ENCODE results near the gene MARCHF4. TPM values are rescaled to one million over a fixed set of nuclear protein-coding genes. Genes with fewer than 3 reads are reported as not detected.

MARCHF4 gene
- total and polyA plus RNA-seq, 9 of the 15 experiments (the other 6 are each of a cell fraction or from before 2014, with no cell fraction given) = 0.05 TPM; not detected in 8

GRCh38 chr2:216350214-216350791 is 22.0 kb downstream of the MARCHF4 start:
- no peaks in the 10 kb centered on the region for H3K36me3 ChIP-seq (ENCODE audit: control insufficient read depth, insufficient read depth, low read length)
- H3K27me3 ChIP-seq (ENCODE audit: control insufficient read depth in 2 of 2, insufficient read depth in 2 of 2, low read length in 2 of 2) = peaks cover 0 to 2% of the 10 kb centered on the region in 2 experiments; a peak in 2 of 5 replicates
- H3K9me3 ChIP-seq (replicated peaks; ENCODE audit: control insufficient read depth, insufficient read depth, low read depth, low read length) = no peaks in the 10 kb centered on the region
- in situ Hi-C loops (cut with MboI) (no loop called here), intact Hi-C loops (cut with micrococcal nuclease) (no loop called here)
- CTCF ChIA-PET (ENCODE audit: low intra/inter-chr PET ratio) = no interaction called here
- no peak overlapping the region for H2AFZ ChIP-seq (ENCODE audit: low read depth, low read length)
- H3K4me3 ChIP-seq = no peak overlapping the region
- H3K79me2 ChIP-seq (ENCODE audit: control insufficient read depth, insufficient read depth, low read length) = no peaks in the 10 kb centered on the region
- DNase-seq (ENCODE audit: extremely low read depth in 1 of 4, low spot score in 3 of 4) (peak in 3 of 4 experiments; percentile 12 to 17 (median 16)), FAIRE-seq (no peak), ATAC-seq (peak; percentile 47; the same call in 1 of the 3 replicates)
- no peak overlapping the region for H3K27ac ChIP-seq (ENCODE audit: extremely low read depth, low read depth, low read length)
- H3K4me1 ChIP-seq (replicated peaks in 1 of 2; ENCODE audit: control insufficient read depth in 2 of 2, insufficient read depth in 2 of 2, low read length in 2 of 2) = peaks cover 0 to 13% of the 10 kb centered on the region in 2 experiments; a peak in 3 of 5 replicates
- BruUV-seq (replicated peaks) = no TSS peak
- 6% methylated on average over 2 of the region's 3 CpGs for WGBS (ENCODE audit: insufficient coverage, low coverage, missing lambda C conversion rate)
- no peak overlapping the region for H3K9ac ChIP-seq (ENCODE audit: insufficient read depth in 1 of 2, low read depth in 2 of 2, low read length in 2 of 2)
- POLR2A ChIA-PET = no interaction called here
- H3K9me1 ChIP-seq (ENCODE audit: control insufficient read depth, insufficient read depth, low read length) = no peaks in the 10 kb centered on the region
- no peak overlapping the region for H3K4me2 ChIP-seq (ENCODE audit: insufficient read depth, low read length)
- no peaks in the 10 kb centered on the region for H4K20me1 ChIP-seq (replicated peaks; ENCODE audit: control insufficient read depth, insufficient read depth, low read length)
- TF ChIP-seq JUND (IDR thresholded peaks at IDR 0.05; ENCODE audit: borderline replicate concordance, low read depth, low read length) (peak; percentile 39; the same call in 1 of the 2 replicates), JUND (tag; IDR thresholded peaks at IDR 0.05; ENCODE audit: borderline replicate concordance, low read depth, low read length) (no peak), CTBP1 (IDR thresholded peaks at IDR 0.05; ENCODE audit: borderline replicate concordance) (no peak), RCOR1 (IDR thresholded peaks at IDR 0.05; ENCODE audit: borderline replicate concordance in 1 of 2, low read depth in 2 of 2, low read length in 2 of 2) (no peak), FOXA1 (IDR thresholded peaks at IDR 0.05; ENCODE audit: borderline replicate concordance) (no peak), ZHX1 (conservative IDR thresholded peaks at IDR 0.05; ENCODE audit: low read length) (no peak), RBM22 (IDR thresholded peaks at IDR 0.05; ENCODE audit: low read depth, low read length, poor library complexity, severe bottlenecking) (no peak), SAFB (IDR thresholded peaks at IDR 0.05; ENCODE audit: borderline replicate concordance, low read depth, low read length) (no peak), ATF3 (IDR thresholded peaks at IDR 0.05) (peak; percentile 40; the same call in 1 of the 2 replicates), ATF3 (CRISPR knock-in tag; conservative IDR thresholded peaks at IDR 0.05) (no peak), FOSL1 (tag; conservative IDR thresholded peaks at IDR 0.05) (peak; percentile 66), TRIM28 (IDR thresholded peaks at IDR 0.05) (no peak), ZNF586 (CRISPR knock-in tag; conservative IDR thresholded peaks at IDR 0.05) (no peak), SNIP1 (IDR thresholded peaks at IDR 0.05; ENCODE audit: low read depth) (no peak), ZC3H8 (IDR thresholded peaks at IDR 0.05) (no peak)
- TF ChIP-seq, protein P1, sequence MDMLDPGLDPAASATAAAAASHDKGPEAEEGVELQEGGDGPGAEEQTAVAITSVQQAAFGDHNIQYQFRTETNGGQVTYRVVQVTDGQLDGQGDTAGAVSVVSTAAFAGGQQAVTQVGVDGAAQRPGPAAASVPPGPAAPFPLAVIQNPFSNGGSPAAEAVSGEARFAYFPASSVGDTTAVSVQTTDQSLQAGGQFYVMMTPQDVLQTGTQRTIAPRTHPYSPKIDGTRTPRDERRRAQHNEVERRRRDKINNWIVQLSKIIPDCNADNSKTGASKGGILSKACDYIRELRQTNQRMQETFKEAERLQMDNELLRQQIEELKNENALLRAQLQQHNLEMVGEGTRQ (CRISPR knock-in tag; IDR thresholded peaks at IDR 0.05) = no peak
- TF ChIP-seq, protein P2, sequence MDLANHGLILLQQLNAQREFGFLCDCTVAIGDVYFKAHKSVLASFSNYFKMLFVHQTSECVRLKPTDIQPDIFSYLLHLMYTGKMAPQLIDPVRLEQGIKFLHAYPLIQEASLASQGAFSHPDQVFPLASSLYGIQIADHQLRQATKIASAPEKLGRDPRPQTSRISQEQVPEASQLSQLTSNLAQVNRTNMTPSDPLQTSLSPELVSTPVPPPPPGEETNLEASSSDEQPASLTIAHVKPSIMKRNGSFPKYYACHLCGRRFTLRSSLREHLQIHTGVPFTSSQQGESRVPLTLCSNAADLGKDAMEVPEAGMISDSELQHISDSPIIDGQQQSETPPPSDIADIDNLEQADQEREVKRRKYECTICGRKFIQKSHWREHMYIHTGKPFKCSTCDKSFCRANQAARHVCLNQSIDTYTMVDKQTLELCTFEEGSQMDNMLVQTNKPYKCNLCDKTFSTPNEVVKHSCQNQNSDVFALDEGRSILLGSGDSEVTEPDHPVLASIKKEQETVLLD (IDR thresholded peaks at IDR 0.05) = no peak

Measured in K562 (cell line).